Right renal pelvis (tissue), 4 donors: Measurements from ENCODE around the gene VAV3. TPM values are rescaled to one million over a fixed set of nuclear protein-coding genes. Genes with fewer than 3 reads are reported as not detected.

Experiments used
- DNase-seq, 4 donors: peaks; one replicate each; pipeline ENCODE4 v3.0.0-alpha.2; 2013; ENCODE audit warnings: low read depth in 4 of 4, low spot score in 3 of 4, missing footprints in 1 of 4
- polyA plus RNA-seq, 4 donors: library from polyadenylated mRNA; unstranded; fragments of 120-200 nt; gene quantifications; one replicate each; pipeline ENCODE4 v1.2.1, GENCODE V29; 2013; ENCODE audit not compliant: insufficient read length in 4 of 4

VAV3 gene
- polyA plus RNA-seq, 4 donors: 129 to 151 (median 145) TPM

DNA sequence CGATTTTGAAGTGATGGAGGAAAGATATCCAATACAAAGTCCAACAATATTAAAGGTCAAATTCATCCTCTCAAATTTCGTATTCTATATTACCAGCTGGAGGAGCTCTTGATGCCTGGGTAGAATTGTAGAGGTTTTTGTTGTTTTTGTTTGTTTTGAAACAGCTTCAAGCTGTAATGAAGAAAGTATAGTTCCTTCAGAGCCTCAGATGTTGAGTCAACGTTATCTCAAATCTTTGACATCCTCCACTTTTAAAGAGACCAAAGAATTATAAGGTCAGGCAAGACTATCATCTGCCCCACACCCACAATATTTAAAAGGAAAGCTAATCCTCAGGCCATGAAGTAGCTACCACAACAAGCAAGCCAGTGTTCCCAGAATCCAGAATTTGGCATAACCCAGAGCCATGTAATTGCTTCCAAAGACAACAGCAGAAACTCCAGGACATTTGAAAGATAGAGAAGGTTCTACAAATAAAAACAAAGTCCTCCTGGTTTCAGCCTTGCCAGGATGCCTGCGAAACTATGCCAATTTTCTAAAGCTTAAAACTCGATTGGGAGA lies 24.9 kb downstream of the VAV3 start:
- no peak for DNase-seq

- no peak for DNase-seq
These were observed 25.7 kb downstream of the VAV3 start for GRCh38 chr1:107939256-107939655.

GRCh38 chr1:107936498-107937481 lies 28.2 kb downstream of the VAV3 start:
- no peak for DNase-seq

- DNase-seq: no peak
These were observed 29.4 kb downstream of the VAV3 start for GRCh38 chr1:107935396-107936064.

GRCh38 chr1:107934578-107934977 lies 30.4 kb downstream of the VAV3 start:
- no peak for DNase-seq

GRCh38 chr1:107933736-107934135 lies 31.2 kb downstream of the VAV3 start:
- no peak for DNase-seq

DNA sequence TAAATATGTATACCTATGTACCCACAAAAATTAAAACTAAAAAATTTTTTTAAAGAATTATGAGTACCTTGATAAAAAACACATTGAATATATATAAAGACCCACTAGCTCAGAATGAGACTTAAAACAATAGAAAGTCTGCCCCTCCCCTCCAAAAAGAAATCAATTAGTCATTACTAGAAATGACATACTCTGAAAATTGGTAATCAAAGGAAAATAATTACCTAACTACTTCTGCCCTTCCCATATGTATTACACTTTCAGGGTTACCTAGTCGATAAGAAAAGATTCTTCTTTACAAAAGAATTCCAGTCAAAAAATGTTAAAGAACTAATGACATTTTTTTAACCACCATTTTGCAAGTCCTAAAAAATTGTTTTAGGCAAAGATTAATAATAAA lies 34.7 kb downstream of the VAV3 start:
- no peak for DNase-seq

GRCh38 chr1:107927820-107928219 lies 37.2 kb downstream of the VAV3 start:
- DNase-seq: no peak

GRCh38 chr1:107926436-107927080 lies 38.4 kb downstream of the VAV3 start:
- DNase-seq: no peak

DNA sequence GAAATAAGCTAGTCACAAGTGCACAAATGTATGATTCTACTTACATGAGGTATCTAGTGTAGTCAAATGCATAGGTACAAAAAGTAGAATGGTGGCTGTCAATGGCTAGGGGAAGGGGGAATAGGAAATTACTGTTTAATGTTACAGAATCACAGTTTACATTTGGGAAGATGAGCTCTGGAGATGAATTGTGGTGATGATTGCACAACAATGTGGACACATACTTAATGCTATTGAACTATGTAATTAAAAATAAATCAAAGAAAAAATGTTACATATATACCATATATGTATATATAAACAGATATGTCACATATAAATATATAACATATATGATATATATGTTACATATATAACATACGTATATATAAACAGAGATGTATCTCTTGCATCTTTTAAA lies 39.4 kb downstream of the VAV3 start:
- no peak for DNase-seq

DNA sequence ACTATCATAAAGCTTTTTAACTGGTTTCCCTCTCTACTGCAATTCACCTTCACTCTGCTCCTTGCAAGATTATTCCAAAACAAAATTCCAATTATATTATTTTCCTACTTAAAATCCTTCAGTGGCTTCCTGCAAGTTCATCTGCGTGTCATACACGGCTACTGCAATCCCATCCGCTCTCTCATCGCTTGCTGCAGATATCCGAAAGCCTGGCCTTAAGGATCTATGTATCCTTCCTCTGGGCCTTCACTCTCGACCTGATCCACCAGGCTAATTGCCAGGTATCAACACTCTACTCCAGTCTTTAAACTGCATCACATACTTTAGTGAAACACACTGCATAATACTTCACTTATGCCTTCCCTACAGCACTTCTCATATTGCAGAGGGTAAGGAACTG lies 44.0 kb downstream of the VAV3 start:
- no peak for DNase-seq

DNA sequence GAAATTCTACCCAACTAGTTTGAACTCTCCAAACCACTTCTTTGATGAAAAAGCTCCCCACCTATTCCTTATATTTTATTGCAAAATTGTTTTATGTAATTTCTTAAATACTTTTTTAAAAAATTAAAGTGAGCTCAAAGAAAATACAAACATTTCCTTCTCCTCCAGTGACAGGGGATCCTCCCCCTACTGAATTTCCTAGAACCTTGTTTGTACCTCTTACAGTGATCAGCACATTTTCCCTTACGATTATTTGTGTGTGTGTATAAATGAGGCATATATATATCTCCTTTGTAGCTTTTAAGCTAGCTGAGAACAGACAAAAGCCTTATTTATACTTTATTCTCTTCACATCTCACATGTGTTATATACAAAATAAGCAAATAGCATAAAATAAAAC lies 44.4 kb downstream of the VAV3 start:
- no peak for DNase-seq

DNA sequence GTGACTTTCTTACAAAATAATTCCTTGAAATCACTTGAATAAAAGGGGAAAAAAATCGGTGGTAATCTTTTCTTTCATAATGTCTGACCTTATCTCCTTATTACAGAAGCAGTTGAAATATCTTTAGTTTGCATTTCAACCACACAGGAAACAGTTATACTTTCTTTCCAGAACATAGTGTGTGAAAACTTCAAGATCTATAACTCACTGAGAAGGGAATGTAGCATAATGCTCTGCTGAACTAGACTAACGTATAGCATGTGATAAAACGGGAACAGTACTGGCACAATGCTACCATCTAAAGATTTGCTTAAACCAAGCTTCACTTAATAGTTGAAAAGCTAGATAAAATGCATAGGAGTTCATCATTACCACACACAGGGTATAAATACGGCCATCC lies 45.0 kb downstream of the VAV3 start:
- no peak for DNase-seq

DNA sequence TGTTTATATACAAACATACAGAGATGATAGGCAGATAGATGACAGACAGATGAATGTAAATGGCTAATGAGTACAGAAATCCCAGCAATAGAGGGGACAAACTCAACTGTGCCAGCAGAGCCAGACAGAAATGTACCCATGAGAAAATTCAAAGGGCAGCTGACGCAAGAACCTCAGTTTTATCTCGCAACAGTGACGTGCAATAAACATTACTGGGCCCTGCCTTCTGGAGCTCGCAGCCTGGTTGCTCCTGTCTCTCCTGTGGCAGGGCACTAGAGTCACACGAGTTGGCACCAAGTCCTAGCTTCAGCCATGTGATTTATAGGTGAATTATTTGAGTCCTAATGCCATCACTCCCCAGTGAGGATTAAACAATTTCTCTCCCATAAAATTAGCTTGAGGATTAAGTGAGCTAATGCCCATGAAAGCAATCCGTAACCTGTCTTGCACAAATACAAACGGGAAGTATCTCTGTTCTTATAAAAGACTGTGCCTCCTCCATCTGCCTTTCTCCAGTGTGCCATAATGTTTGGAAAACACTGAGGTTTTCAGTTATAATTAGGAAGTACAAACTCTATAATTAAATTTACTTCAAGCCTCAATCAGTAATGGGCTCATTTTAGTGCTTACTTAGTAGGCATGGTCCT lies 50.7 kb downstream of the VAV3 start:
- no peak for DNase-seq

DNA sequence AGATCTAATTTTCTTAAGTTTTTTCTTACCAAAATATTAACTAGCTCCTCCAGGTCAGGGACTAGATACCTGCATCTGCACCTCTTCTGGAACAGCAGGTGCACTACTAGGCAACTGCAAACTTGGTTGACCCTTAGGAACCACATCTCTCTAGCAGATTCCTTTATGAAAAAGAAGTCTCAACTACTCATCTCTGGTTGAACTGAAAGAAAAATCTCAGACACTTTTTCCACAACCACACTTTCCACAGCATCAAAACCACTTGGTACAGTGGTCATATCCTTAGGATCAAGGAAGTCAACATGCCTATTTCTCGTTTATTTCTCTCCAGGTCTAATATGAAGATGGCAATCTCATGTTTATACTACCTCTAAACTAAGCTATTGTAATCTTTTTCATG lies 52.3 kb downstream of the VAV3 start:
- no peak for DNase-seq

DNA sequence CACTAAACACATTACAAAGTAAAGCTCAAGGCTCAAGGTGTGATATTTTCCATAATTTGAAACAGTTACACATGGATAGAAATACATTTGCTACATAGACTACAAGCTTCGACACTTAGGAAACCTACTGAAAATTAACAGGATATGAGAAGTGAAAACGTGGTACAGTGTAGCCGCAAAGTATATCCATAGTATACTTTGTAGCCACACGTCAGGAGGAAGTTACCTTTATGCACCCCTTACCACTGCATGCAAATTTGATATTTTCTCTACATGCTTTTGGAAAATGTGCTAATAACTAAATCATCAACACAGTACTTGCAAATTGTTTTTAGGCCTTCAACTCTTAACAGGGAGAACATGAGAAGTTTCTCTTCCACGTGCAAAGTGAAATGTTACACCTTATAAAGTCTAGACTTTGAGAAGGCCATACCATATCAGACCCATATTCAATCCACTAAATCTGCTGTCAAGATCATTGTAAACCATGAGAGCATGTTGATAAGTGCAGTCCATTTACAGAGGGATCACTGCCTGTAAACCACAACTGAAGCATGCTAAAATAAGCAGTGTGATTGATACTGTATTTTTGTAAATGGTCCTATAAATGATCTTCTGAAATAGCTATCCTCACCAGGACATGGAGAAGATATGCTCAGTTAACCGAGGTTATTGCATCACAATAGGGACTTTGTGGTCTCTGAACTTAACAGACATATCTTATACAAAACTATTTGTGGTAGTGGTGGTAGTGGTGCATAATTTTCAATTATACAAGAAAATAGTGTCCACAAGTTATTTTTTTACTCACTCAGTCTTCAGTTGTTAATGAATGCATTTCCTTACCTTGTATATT lies 64.7 kb downstream of the VAV3 start:
- no peak for DNase-seq

GRCh38 chr1:107899655-107900054 lies 65.3 kb downstream of the VAV3 start:
- no peak for DNase-seq

- DNase-seq: no peak
These were observed 67.3 kb downstream of the VAV3 start for GRCh38 chr1:107897438-107898345.

GRCh38 chr1:107896936-107897335 lies 68.0 kb downstream of the VAV3 start:
- DNase-seq: no peak
